Measurements from ENCODE around the gene NEDD8. TPM values are rescaled to one million over a fixed set of nuclear protein-coding genes. Genes with fewer than 3 reads are reported as not detected.
"Not testable (repeated sequence)": the region's sequence is repeated elsewhere in the genome, so short reads cannot be mapped to it uniquely, and the experiment has no call there.

NEDD8 gene
- total and polyA plus RNA-seq, 2 experiments from 2014 or later, result 130 to 418 TPM

GRCh38 chr14:24222987-24223386, 9.2 kb downstream of the NEDD8 start:
- not testable (repeated sequence) for H3K27me3 ChIP-seq (ENCODE audit: insufficient read depth); H3K9me3 Mint-ChIP-seq; H2AFZ ChIP-seq; DNase-seq (ENCODE audit: low spot score); H3K4me3 Mint-ChIP-seq; H3K27ac ChIP-seq (ENCODE audit: low read depth); H3K4me2 ChIP-seq; H3K27me3 Mint-ChIP-seq (ENCODE audit: insufficient read depth, low read depth, poor library complexity); H3K27ac Mint-ChIP-seq; H3F3A ChIP-seq (replicated peaks; ENCODE audit: low read depth); H3K4me1 ChIP-seq (ENCODE audit: insufficient read depth); ATAC-seq; H3K4me3 ChIP-seq; H3K4me1 Mint-ChIP-seq; H3K9me2 ChIP-seq (ENCODE audit: insufficient read depth)
- peaks cover 11% of the 10 kb centered on the region for H3K36me3 Mint-ChIP-seq (ENCODE audit: low read depth)
- Histone ChIP-seq H4K20me1 (replicated peaks; ENCODE audit: insufficient read depth) (peaks cover 36% of the 10 kb centered on the region), H3K79me2 (replicated peaks; ENCODE audit: insufficient read depth) (peaks cover 89% of the 10 kb centered on the region), H3K36me3 (ENCODE audit: insufficient read depth) (peaks cover 12% of the 10 kb centered on the region)

- no peak overlapping the region for H2AFZ ChIP-seq
- H3K36me3 Mint-ChIP-seq (ENCODE audit: low read depth), result peaks cover 9% of the 10 kb centered on the region; the same call in 2 of the 3 replicates
- H3K4me3 Mint-ChIP-seq, result no peak overlapping the region
- H3F3A ChIP-seq (replicated peaks; ENCODE audit: low read depth), result peaks cover 19% of the 10 kb centered on the region
- H4K20me1 ChIP-seq (replicated peaks; ENCODE audit: insufficient read depth), result peaks cover 27% of the 10 kb centered on the region
- no peaks in the 10 kb centered on the region; the same call in 2 of the 3 replicates for H3K9me3 Mint-ChIP-seq
- no peaks in the 10 kb centered on the region for H3K27me3 ChIP-seq (ENCODE audit: insufficient read depth)
- peaks cover 7% of the 10 kb centered on the region for H3K4me1 Mint-ChIP-seq
- no peak for DNase-seq (ENCODE audit: low spot score)
- H3K79me2 ChIP-seq (replicated peaks; ENCODE audit: insufficient read depth), result peaks cover 54% of the 10 kb centered on the region
- no peak overlapping the region for H3K4me2 ChIP-seq
- no peak for ATAC-seq
- H3K9me2 ChIP-seq (ENCODE audit: insufficient read depth), result no peaks in the 10 kb centered on the region
- peaks cover 4% of the 10 kb centered on the region for H3K27me3 Mint-ChIP-seq (ENCODE audit: insufficient read depth, low read depth, poor library complexity)
- H3K27ac ChIP-seq (ENCODE audit: low read depth), result no peak overlapping the region
- TF ChIP-seq, protein P1, sequence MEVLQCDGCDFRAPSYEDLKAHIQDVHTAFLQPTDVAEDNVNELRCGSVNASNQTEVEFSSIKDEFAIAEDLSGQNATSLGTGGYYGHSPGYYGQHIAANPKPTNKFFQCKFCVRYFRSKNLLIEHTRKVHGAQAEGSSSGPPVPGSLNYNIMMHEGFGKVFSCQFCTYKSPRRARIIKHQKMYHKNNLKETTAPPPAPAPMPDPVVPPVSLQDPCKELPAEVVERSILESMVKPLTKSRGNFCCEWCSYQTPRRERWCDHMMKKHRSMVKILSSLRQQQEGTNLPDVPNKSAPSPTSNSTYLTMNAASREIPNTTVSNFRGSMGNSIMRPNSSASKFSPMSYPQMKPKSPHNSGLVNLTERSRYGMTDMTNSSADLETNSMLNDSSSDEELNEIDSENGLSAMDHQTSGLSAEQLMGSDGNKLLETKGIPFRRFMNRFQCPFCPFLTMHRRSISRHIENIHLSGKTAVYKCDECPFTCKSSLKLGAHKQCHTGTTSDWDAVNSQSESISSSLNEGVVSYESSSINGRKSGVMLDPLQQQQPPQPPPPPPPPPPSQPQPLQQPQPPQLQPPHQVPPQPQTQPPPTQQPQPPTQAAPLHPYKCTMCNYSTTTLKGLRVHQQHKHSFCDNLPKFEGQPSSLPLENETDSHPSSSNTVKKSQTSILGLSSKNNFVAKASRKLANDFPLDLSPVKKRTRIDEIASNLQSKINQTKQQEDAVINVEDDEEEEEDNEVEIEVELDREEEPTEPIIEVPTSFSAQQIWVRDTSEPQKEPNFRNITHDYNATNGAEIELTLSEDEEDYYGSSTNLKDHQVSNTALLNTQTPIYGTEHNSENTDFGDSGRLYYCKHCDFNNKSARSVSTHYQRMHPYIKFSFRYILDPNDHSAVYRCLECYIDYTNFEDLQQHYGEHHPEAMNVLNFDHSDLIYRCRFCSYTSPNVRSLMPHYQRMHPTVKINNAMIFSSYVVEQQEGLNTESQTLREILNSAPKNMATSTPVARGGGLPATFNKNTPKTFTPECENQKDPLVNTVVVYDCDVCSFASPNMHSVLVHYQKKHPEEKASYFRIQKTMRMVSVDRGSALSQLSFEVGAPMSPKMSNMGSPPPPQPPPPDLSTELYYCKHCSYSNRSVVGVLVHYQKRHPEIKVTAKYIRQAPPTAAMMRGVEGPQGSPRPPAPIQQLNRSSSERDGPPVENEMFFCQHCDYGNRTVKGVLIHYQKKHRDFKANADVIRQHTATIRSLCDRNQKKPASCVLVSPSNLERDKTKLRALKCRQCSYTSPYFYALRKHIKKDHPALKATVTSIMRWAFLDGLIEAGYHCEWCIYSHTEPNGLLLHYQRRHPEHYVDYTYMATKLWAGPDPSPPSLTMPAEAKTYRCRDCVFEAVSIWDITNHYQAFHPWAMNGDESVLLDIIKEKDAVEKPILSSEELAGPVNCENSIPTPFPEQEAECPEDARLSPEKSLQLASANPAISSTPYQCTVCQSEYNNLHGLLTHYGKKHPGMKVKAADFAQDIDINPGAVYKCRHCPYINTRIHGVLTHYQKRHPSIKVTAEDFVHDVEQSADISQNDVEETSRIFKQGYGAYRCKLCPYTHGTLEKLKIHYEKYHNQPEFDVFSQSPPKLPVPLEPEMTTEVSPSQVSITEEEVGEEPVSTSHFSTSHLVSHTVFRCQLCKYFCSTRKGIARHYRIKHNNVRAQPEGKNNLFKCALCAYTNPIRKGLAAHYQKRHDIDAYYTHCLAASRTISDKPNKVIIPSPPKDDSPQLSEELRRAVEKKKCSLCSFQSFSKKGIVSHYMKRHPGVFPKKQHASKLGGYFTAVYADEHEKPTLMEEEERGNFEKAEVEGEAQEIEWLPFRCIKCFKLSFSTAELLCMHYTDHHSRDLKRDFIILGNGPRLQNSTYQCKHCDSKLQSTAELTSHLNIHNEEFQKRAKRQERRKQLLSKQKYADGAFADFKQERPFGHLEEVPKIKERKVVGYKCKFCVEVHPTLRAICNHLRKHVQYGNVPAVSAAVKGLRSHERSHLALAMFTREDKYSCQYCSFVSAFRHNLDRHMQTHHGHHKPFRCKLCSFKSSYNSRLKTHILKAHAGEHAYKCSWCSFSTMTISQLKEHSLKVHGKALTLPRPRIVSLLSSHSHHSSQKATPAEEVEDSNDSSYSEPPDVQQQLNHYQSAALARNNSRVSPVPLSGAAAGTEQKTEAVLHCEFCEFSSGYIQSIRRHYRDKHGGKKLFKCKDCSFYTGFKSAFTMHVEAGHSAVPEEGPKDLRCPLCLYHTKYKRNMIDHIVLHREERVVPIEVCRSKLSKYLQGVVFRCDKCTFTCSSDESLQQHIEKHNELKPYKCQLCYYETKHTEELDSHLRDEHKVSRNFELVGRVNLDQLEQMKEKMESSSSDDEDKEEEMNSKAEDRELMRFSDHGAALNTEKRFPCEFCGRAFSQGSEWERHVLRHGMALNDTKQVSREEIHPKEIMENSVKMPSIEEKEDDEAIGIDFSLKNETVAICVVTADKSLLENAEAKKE (CRISPR knock-in tag; IDR thresholded peaks at IDR 0.05), result no peak
- TF ChIP-seq STAT1 (IDR thresholded peaks at IDR 0.05; ENCODE audit: unreplicated experiment), result no peak
- TF ChIP-seq CREB1 (CRISPR knock-in tag; IDR thresholded peaks at IDR 0.05; ENCODE audit: low read depth), result no peak
- no peak overlapping the region for H3K27ac Mint-ChIP-seq
- no peaks in the 10 kb centered on the region for H3K36me3 ChIP-seq (ENCODE audit: insufficient read depth)
- H3K4me3 ChIP-seq, result no peak overlapping the region
- peaks cover 4% of the 10 kb centered on the region; the same call in 1 of the 2 replicates for H3K4me1 ChIP-seq (ENCODE audit: insufficient read depth)
Observed at GRCh38 chr14:24219521-24219920, 12.6 kb downstream of the NEDD8 start.

All from GM23338 (cell line).